HS-5 (cell line): ENCODE measurements around the gene GPR183.
"Not testable (repeated sequence)": the region's sequence is repeated elsewhere in the genome, so short reads cannot be mapped to it uniquely, and the experiment has no call there.

Experiments used
- DNase-seq: peaks from one replicate; pipeline ENCODE4 v3.0.0-alpha.2; 2012; ENCODE audit warnings: low read depth

The GPR183 gene

GRCh38 chr13:99268822-99269221, 38.4 kb downstream of the GPR183 start:
- no peak for DNase-seq

GRCh38 chr13:99267927-99268326, 39.3 kb downstream of the GPR183 start:
- DNase-seq, result no peak

GRCh38 chr13:99266827-99267226, 40.4 kb downstream of the GPR183 start:
- no peak for DNase-seq

GRCh38 chr13:99265821-99266426, 41.3 kb downstream of the GPR183 start:
- DNase-seq, result no peak

- DNase-seq, result no peak
Measured at GRCh38 chr13:99265162-99265800, 41.9 kb downstream of the GPR183 start.

GRCh38 chr13:99264051-99264450, 43.1 kb downstream of the GPR183 start:
- no peak for DNase-seq

GRCh38 chr13:99263126-99263785, 43.9 kb downstream of the GPR183 start:
- no peak for DNase-seq

- no peak for DNase-seq
Measured at GRCh38 chr13:99261059-99261458, 46.1 kb downstream of the GPR183 start.

GRCh38 chr13:99260216-99260615, 47.0 kb downstream of the GPR183 start:
- DNase-seq, result no peak

GRCh38 chr13:99258946-99259345, 48.3 kb downstream of the GPR183 start:
- no peak for DNase-seq

- DNase-seq, result no peak
Measured at GRCh38 chr13:99258210-99258860, 48.9 kb downstream of the GPR183 start, which contains the start of gene GPR18. Gene GPR18, minus strand, starts transcription at chr13:99258379. Its CDS starts 2,507 bp downstream, at chr13:99255872.

GRCh38 chr13:99257291-99257690, 49.9 kb downstream of the GPR183 start:
- DNase-seq, result no peak

GRCh38 chr13:99256709-99257108, 50.5 kb downstream of the GPR183 start:
- no peak for DNase-seq

GRCh38 chr13:99256283-99256682, 50.9 kb downstream of the GPR183 start:
- no peak for DNase-seq

- DNase-seq, result no peak
Measured at GRCh38 chr13:99255271-99255670, 51.9 kb downstream of the GPR183 start.

GRCh38 chr13:99254830-99255229, 52.4 kb downstream of the GPR183 start:
- no peak for DNase-seq

GRCh38 chr13:99251921-99252320, 55.3 kb downstream of the GPR183 start:
- no peak for DNase-seq

- DNase-seq, result no peak
Measured at GRCh38 chr13:99250982-99251825, 56.0 kb downstream of the GPR183 start.

- not testable (repeated sequence) for DNase-seq
Measured at GRCh38 chr13:99249606-99250005, 57.6 kb downstream of the GPR183 start.

GRCh38 chr13:99249178-99249577, 58.0 kb downstream of the GPR183 start:
- DNase-seq, result not testable (repeated sequence)

GRCh38 chr13:99246100-99246499, 61.1 kb downstream of the GPR183 start:
- no peak for DNase-seq
